GM21825 (cell line): ENCODE measurements around the gene TMEM97.
"Not testable (repeated sequence)": the region's sequence is repeated elsewhere in the genome, so short reads cannot be mapped to it uniquely, and the experiment has no call there.

ENCODE experiments used
- ATAC-seq: cut with Tn5 transposase; IDR thresholded peaks from one replicate; pipeline ENCODE4 v1.9.1; 2021; ENCODE audit warnings: mild to moderate bottlenecking, moderate library complexity; ENCODE audit not compliant: unreplicated experiment

The TMEM97 gene

DNA sequence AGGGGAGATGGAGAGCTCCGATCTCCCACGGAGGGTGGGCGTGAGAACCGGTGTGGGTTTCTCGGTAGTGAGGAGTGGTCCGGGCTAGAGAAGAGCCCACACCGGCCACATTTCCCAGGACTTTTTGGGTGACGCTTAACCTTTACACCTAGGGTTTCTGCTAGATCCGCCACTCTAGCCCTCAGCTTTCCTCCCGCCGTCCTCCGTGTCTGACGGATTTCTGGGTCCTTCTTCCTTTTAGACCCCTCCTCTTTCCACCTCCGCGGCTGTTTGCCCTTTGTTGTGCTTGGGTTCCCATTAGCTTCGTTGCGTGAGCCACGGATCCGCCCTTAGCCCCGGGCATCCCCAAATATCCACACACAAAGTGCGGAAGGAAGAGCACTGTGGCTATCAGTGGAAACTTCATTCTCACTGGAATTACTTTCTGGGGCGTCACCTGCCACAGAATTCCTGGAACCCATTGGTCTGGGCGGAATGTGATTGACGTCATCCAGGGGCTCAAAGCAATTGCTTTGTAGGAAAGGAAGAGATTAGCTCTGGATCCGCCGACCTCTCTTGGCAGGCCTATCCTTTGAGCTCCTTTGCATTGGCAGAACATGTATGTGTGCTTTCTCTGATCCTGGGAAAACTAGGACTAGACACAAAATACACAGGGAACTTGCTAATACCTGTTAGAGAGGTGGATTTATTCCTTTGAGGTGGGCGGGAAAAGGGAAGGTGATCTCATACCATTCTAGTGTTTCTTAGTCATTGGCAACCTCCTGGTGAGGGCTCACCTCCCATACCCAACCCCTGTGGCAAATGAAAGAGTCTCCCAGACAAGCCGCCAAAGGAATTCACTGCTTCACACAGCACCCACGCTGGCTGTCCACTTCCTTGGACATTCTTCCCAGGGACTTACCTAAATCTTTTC lies 17.2 kb downstream of the TMEM97 start:
- no peak for ATAC-seq

- no peak for ATAC-seq
Observed at GRCh38 chr17:28338056-28338768, 19.2 kb downstream of the TMEM97 start.

DNA sequence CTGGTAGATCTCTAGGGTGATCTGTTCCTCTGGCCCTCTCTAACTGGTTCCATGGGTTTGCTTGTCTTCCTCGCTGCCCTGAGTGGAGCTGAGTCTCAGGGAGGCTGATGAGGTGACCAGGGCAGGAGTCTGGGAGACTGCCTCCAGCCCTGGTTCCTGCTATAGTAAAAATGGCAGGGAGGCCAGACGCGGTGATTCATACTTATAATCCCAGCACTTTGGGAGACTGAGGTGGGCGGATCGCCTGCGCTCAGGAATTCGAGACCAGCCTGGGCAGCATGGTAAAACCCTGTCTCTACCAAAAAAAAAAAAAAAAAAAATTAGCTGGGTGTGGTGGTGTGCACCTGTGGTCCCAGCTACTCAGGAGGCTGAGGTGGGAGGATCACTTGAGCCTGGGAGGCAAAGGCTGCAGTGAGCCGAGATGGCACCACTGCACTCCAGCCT lies 19.8 kb downstream of the TMEM97 start:
- not testable (repeated sequence) for ATAC-seq

- ATAC-seq = no peak
Observed at GRCh38 chr17:28339431-28339830, 20.4 kb downstream of the TMEM97 start.

DNA sequence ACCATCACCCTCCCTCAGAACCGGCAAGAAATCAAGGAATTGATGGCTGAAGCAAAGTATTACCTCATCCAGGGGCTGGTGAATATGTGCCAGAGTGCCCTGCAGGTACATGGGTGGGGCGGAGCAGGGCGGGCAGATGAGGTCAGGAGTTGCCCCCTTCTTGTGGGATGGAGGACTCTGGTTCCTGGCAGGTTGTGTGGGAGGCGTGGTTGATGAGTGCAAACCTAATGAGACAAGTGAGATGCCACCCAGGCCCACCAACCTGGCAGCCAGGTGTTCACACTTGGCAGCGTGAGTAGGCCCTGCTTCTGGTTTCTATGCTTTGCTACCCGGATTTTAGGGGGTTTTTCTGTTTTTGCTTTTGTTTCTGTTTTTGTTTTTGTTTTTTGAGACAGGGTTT lies 21.4 kb downstream of the TMEM97 start:
- ATAC-seq = no peak

DNA sequence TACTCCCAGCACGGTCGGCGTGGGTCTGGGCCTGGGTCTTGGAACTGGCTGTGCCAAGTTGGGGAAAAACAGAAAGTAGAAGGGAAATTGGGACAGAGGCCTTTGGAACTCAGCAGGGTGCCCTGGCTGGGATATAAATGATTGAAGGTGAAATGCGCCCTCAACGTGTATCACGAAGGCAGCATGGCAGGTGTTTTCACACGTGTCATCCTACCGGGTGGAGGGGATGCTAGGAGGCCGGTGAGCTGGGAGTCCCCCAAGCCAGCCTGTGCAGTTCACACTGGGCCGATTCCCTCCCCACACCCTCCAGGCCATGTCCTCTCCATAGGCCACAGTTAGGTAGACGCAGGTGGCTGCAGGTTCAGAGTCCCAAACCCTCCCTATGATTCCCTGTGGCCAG lies 22.5 kb downstream of the TMEM97 start:
- no peak for ATAC-seq

GRCh38 chr17:28342313-28342712 lies 23.3 kb downstream of the TMEM97 start:
- no peak for ATAC-seq

GRCh38 chr17:28343491-28343932 lies 24.5 kb downstream of the TMEM97 start:
- ATAC-seq = no peak

DNA sequence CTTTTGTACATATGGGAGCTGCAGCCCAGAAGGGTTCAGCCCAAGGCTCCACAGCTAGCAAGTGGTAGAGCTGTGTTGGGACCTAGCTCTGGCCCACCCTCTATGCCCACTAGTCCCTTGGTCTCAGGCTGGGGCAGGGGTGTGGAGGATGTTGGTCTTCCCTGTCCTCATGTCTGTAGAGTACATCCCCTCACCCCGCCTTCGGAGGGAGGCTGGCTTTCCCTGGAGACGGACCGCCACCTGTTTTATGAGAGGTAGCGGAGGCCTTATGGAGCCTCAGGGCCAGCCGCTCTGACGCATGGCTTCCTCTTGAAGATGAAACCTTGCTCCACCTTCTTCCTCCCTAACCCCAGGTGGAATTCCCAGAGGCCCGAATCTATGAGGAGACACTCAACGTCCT lies 25.0 kb downstream of the TMEM97 start:
- ATAC-seq = no peak

DNA sequence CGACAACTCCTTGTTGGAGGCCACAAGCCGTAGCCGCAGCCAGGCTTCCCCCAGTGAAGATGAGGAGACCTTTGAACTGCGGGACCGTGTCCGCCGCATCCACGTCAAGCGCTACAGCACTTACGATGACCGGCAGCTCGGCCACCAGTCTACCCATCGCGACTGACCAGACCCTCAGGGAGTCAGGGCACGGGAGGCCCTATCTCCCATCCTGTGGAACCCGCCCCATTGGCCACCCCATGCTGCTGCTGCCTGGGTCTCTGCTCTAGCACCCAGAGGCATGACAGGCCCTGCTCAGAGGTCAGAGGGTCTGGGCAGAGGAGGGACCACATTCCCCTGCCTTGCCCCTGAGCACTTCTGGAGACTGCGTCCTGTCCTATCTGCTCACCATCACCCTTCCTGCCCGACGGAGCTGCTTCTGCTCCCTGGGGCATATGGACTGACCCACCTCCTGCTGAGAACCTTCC lies 25.5 kb downstream of the TMEM97 start:
- no peak for ATAC-seq

DNA sequence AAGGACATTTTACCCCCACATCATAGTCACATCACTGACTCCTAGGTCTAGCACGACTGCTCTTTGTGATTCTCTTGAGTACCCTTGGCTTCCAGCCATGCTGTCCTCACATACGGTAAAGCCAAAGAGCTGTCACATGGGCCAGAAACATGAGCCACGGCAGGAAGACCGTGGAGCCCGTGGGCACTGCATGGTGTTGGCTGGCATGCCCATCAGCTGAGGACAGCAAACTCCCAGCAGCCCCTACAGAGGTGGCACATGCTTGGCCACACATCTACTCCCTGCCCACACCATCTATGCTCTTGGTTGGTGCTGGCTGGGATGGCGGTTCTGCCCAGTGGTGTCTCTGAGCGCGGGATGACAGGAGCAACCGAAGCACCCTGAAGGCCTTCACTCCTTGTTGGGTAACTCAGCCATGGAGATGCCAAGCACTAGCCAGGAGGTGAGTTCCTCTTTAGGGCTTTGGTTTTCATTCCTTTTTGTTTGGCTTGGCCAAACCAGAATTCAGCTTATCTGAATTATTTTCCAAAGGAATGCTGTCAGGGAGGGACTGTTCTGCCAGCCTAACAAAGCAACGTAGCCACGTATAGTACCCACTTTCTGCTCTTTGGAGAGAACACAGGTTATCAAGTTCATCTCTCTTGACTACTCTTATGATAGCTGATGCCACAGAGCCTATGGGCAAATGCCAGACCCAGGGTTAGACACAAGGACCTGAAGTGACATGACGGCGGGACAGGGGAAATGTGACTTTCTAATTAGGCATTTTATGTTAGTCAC lies 26.6 kb downstream of the TMEM97 start:
- no peak for ATAC-seq

GRCh38 chr17:28346199-28346580 lies 27.2 kb downstream of the TMEM97 start:
- no peak for ATAC-seq

DNA sequence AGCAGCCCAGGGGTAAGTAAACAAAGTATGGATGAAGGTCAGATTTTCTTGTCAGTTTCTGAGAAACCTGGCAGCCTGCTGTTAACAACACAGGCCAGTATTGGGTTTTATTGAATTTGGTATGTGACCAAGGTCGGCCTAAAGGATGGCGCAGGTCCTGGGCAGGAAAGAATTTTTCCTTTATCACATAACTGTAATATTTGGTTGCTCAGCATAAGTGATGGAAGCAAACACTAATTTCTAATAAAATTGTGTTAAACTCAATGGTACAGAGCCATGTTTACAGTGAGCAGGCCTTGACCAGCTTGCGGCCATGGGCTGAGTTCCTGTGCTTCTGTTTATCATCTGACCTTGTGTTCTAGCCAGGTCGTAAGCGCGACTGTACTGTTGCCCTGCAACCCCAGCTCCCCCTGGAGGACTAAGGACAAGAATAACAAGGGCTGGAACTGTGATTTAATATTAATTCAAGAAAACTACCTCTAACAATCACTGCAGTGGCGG lies 27.8 kb downstream of the TMEM97 start:
- no peak for ATAC-seq

- no peak for ATAC-seq
Observed at GRCh38 chr17:28347261-28347891, 28.4 kb downstream of the TMEM97 start.

DNA sequence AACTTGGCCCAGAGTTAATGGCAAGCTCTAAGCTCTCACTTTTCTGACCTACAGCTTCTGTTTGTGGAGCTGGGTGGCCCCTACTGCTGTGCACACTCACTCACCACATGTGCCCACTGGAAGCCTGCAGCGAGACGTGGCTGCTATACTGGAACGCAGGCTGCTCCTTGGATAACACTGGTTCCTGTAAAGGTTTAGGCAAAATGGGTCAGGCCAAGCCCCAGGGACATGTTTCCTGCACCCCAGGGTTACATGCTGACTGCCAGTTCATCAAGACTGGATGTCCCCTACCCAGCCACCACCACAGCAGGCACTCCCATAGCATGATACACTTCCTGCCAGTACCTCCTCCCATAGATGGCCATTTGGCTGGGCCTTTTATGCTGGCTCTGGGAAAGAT lies 30.0 kb downstream of the TMEM97 start:
- ATAC-seq = no peak

- no peak for ATAC-seq
Observed at GRCh38 chr17:28350271-28350670, 31.3 kb downstream of the TMEM97 start.

DNA sequence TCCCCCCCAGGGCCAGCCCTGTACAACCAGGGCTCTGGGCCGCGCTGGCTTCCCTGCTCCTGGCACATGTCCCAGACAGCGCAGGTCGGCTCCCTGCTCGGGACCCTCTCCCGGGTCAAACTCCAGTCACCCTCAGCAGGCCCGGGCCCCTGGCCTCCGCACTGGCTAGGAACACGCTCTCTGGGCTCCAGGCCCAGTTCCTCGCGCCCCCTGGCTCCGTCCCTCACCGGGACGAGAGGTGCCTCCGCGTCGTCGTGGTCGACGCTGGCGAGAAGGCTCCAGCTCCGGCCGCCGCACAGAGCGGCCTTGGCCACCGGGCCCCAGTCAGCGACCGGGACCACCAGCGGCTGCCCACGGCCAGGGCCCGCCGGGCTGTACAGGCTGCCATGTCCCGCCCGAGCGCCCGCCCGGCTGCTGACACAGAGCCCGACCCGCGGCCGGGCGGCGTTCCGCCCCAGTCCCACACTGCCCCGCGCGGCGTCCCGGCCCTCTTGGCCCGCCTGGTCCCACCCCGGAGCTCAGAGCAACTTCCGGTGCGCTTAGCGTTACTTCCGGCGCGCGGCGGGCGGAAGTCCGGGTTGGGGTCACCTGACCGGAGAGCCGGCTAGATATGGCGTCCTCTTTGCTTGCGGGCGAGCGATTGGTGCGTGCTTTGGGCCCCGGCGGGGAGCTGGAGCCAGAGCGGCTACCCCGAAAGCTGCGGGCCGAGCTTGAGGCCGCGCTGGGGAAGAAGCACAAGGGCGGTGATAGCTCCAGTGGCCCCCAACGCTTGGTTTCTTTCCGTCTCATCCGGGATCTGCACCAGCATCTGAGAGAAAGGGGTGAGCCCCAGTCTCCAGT lies 38.3 kb downstream of the TMEM97 start, which contains the start of gene POLDIP2:
Gene POLDIP2 (minus strand): TSS at position 467 of the 840 bp plus-strand sequence. CDS start 79 bp downstream, at position 388.
- peak; percentile 92 for ATAC-seq

DNA sequence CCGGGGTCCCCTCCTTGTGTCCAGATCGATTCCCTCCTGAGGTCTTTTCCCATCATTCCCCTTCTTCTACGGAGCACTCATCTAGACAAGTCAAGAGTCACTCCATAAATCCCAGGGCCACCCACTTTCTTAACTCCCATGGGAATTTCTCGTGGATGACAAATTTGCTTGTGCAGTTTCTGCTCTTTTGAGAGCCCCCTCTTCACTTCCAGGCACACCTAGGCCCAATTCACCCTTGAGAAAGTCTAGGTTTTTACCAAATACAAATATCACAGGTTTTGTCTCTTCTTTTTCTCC lies 38.8 kb downstream of the TMEM97 start:
- ATAC-seq = no peak

DNA sequence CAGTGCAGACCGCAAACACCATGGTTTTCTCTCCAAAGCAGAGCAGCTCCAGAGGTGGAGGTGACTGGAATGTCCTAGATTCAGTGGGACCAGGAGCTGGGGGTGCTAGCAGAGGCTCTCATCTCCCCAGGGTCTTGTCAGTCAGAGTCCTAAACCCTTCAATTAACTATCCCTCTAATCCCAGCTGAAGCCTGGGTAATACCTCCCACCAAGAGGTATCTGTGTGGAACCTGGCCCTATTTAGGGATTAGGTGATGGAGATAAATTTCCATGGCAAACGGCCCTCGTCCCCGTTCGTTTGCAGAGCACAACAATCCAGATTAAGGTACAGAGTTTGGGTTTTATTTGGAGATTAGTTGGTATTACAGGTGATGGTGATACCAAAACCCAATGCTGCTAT lies 44.2 kb downstream of the TMEM97 start:
- ATAC-seq = no peak
